IMR-90 (cell line): ENCODE data around the gene LRP6. TPM values are rescaled to one million over a fixed set of nuclear protein-coding genes. Genes with fewer than 3 reads are reported as not detected.

ENCODE experiments used
- ATAC-seq: fragments of 200-7000 bp; cut with Tn5 transposase; 2 replicates; pipeline ENCODE4 v1.9.1; 2020; ENCODE audit warnings: low read depth, mild to moderate bottlenecking, moderate library complexity
- BruUV-seq: library from RNA; stranded (reverse); fragments of 400-500 nt; replicated peaks from 2 replicates; lab custom pipeline; 2021; lab: Mats Ljungman, UMichigan
- CTCF ChIA-PET: fragments of 300-600 bp; formaldehyde crosslinking; extraction: SDS; loops from one replicate; lab custom pipeline; 2021; ENCODE audit warnings: antibody characterized with exemption; lab: Yijun Ruan, JAX
- POLR2A ChIA-PET: fragments of 300-600 bp; sonication (Branson Sonifier 250); formaldehyde crosslinking; loops from one replicate; lab custom pipeline; 2022; ENCODE audit warnings: antibody characterized with exemption; ENCODE audit not compliant: unreplicated experiment; lab: Charles Lee
- DNase-seq: peaks from one replicate; pipeline ENCODE4 v3.0.0; 2013
- H2AFZ ChIP-seq: replicated peaks from 2 replicates; pipeline ENCODE3; 2013; ENCODE audit warnings: low read length, mild to moderate bottlenecking; ENCODE audit not compliant: poor library complexity
- H2AK5ac ChIP-seq: 2 replicates; pipeline ENCODE4 v1.6.1; 2013; ENCODE audit warnings: low read depth, low read length, inconsistent platforms
- H2AK9ac ChIP-seq: replicated peaks from 2 replicates; pipeline ENCODE3; 2013; ENCODE audit warnings: mild to moderate bottlenecking, low read depth, low read length, moderate library complexity; ENCODE audit not compliant: poor library complexity
- H2BK120ac ChIP-seq: 2 replicates; pipeline ENCODE4 v1.6.1; 2013; ENCODE audit warnings: low read depth, low read length, inconsistent platforms
- H2BK15ac ChIP-seq: 3 replicates; pipeline ENCODE4 v1.6.1; 2013; ENCODE audit warnings: low read depth, low read length, inconsistent platforms
- H2BK20ac ChIP-seq: 2 replicates; pipeline ENCODE4 v1.6.1; 2013; ENCODE audit warnings: low read depth, mild to moderate bottlenecking, inconsistent platforms, low read length, moderate library complexity
- H2BK5ac ChIP-seq: 2 replicates; pipeline ENCODE4 v1.6.1; 2013; ENCODE audit warnings: mild to moderate bottlenecking, low read depth, low read length, inconsistent platforms; ENCODE audit not compliant: poor library complexity, severe bottlenecking
- H3K14ac ChIP-seq: replicated peaks from 2 replicates; pipeline ENCODE4 v1.6.1; 2013; ENCODE audit warnings: low read depth, low read length, inconsistent platforms
- H3K18ac ChIP-seq: 2 replicates; pipeline ENCODE4 v1.6.1; 2013; ENCODE audit warnings: low read depth, low read length, control low read depth
- H3K23ac ChIP-seq: 2 replicates; pipeline ENCODE4 v1.6.1; 2013; ENCODE audit warnings: low read depth, low read length, inconsistent platforms
- H3K27ac ChIP-seq: 2 replicates; pipeline ENCODE4 v1.5.1; 2013; ENCODE audit warnings: mild to moderate bottlenecking, control low read depth, low read length; ENCODE audit not compliant: insufficient read depth
- H3K27me3 ChIP-seq: 2 replicates; pipeline ENCODE4 v1.6.1; 2013; ENCODE audit warnings: low read length; ENCODE audit not compliant: control insufficient read depth, insufficient read depth
- H3K36me3 ChIP-seq: 2 replicates; pipeline ENCODE4 v1.6.1; 2013; ENCODE audit warnings: low read length, mixed read lengths; ENCODE audit not compliant: control insufficient read depth, insufficient read depth
- H3K4ac ChIP-seq: 2 replicates; pipeline ENCODE4 v1.6.1; 2013; ENCODE audit warnings: low read depth, low read length, inconsistent platforms
- H3K4me1 ChIP-seq: 2 replicates; pipeline ENCODE4 v1.6.1; 2013; ENCODE audit warnings: low read length, mixed read lengths; ENCODE audit not compliant: control insufficient read depth, insufficient read depth
- H3K4me2 ChIP-seq: 2 replicates; pipeline ENCODE4 v1.6.1; 2013; ENCODE audit warnings: low read depth, mild to moderate bottlenecking, control low read depth, low read length, moderate library complexity
- H3K4me3 ChIP-seq: 2 replicates; pipeline ENCODE4 v1.5.1; 2013; ENCODE audit warnings: low read depth, mild to moderate bottlenecking, control low read depth, low read length, moderate library complexity; ENCODE audit not compliant: insufficient read depth
- H3K56ac ChIP-seq: 2 replicates; pipeline ENCODE4 v1.6.1; 2013; ENCODE audit warnings: low read length, inconsistent platforms; ENCODE audit not compliant: insufficient read depth; ENCODE audit errors: extremely low read depth
- H3K79me1 ChIP-seq, 2 experiments: 2 replicates each; pipeline ENCODE4 v1.6.1; 2013; ENCODE audit warnings: low read length in 2 of 2, inconsistent platforms in 1 of 2, low read depth in 1 of 2
- H3K9ac ChIP-seq: 2 replicates; pipeline ENCODE4 v1.6.1; 2013; ENCODE audit warnings: low read depth, low read length, control low read depth
- H3K9me1 ChIP-seq: 2 replicates; pipeline ENCODE4 v1.6.1; 2013; ENCODE audit warnings: low read length, inconsistent platforms; ENCODE audit not compliant: insufficient read depth
- H3K9me3 ChIP-seq: 2 replicates; pipeline ENCODE4 v1.6.1; 2013; ENCODE audit warnings: low read length; ENCODE audit not compliant: control insufficient read depth, insufficient read depth
- H4K20me1 ChIP-seq: 2 replicates; pipeline ENCODE4 v1.6.1; 2013; ENCODE audit warnings: low read length, inconsistent platforms; ENCODE audit not compliant: insufficient read depth
- H4K5ac ChIP-seq: 2 replicates; pipeline ENCODE4 v1.6.1; 2013; ENCODE audit warnings: mild to moderate bottlenecking, low read depth, low read length, control low read depth
- H4K8ac ChIP-seq, 2 experiments: 2 replicates each; pipeline ENCODE4 v1.6.1; 2013; ENCODE audit warnings: low read depth in 2 of 2, low read length in 2 of 2, control low read depth in 1 of 2, inconsistent platforms in 1 of 2
- H4K91ac ChIP-seq: 2 replicates; pipeline ENCODE4 v1.6.1; 2013; ENCODE audit warnings: low read depth, low read length, inconsistent platforms; ENCODE audit not compliant: insufficient read depth
- BHLHE40 ChIP-seq: fragments of 150-350 bp; IDR thresholded peaks from 2 replicates; pipeline ENCODE4 v1.6.1; 2016; ENCODE audit warnings: mild to moderate bottlenecking, low read depth, low read length
- CEBPB ChIP-seq: IDR thresholded peaks from 2 replicates; pipeline ENCODE4 v1.6.1; 2012; ENCODE audit warnings: low read depth, low read length, improper control_type of control experiment
- ELK1 ChIP-seq: fragments of 150-350 bp; IDR thresholded peaks from 2 replicates; pipeline ENCODE4 v1.6.1; 2016; ENCODE audit warnings: low read depth, mild to moderate bottlenecking, low read length, moderate library complexity, borderline replicate concordance
- FOS ChIP-seq: fragments of 150-350 bp; IDR thresholded peaks from 2 replicates; pipeline ENCODE4 v1.6.1; 2016; ENCODE audit warnings: low read depth, low read length
- MAFK ChIP-seq: IDR thresholded peaks from 2 replicates; pipeline ENCODE4 v1.6.1; 2012; ENCODE audit warnings: low read depth, low read length, improper control_type of control experiment
- MAZ ChIP-seq: IDR thresholded peaks from 2 replicates; pipeline ENCODE4 v1.6.1; 2012; ENCODE audit warnings: low read depth, mild to moderate bottlenecking, low read length, improper control_type of control experiment, moderate library complexity, borderline replicate concordance
- MXI1 ChIP-seq: IDR thresholded peaks from 2 replicates; pipeline ENCODE4 v1.6.1; 2012; ENCODE audit warnings: low read depth, mild to moderate bottlenecking, low read length, moderate library complexity, borderline replicate concordance
- NFE2L2 ChIP-seq: fragments of 150-350 bp; IDR thresholded peaks from 2 replicates; pipeline ENCODE4 v1.6.1; 2016; ENCODE audit warnings: low read depth, mild to moderate bottlenecking, low read length
- POLR2A ChIP-seq: IDR thresholded peaks from 2 replicates; pipeline ENCODE4 v1.6.1; 2012; ENCODE audit warnings: mild to moderate bottlenecking, low read depth, low read length
- RAD21 ChIP-seq: IDR thresholded peaks from 2 replicates; pipeline ENCODE4 v1.6.1; 2012; ENCODE audit warnings: low read length, improper control_type of control experiment
- RCOR1 ChIP-seq: IDR thresholded peaks from 2 replicates; pipeline ENCODE4 v1.6.1; 2012; ENCODE audit warnings: mild to moderate bottlenecking, low read length, improper control_type of control experiment; ENCODE audit not compliant: insufficient replicate concordance
- RFX5 ChIP-seq: IDR thresholded peaks from 2 replicates; pipeline ENCODE4 v1.8.0; 2012; ENCODE audit warnings: low read depth, mild to moderate bottlenecking, low read length, moderate library complexity
- SMC3 ChIP-seq: fragments of 150-350 bp; IDR thresholded peaks from 2 replicates; pipeline ENCODE4 v1.6.1; 2016; ENCODE audit warnings: low read depth, mild to moderate bottlenecking, antibody characterized with exemption, low read length, moderate library complexity
- USF2 ChIP-seq: fragments of 150-350 bp; IDR thresholded peaks from 2 replicates; pipeline ENCODE4 v1.6.1; 2017; ENCODE audit warnings: mild to moderate bottlenecking, antibody characterized with exemption, low read length, low read depth
- WGBS, 2 experiments: methylation state at CpG; one replicate each; pipeline versions ENCODE4 v1.1.5 to v1.1.7; 2013; ENCODE audit warnings: missing lambda C conversion rate in 2 of 2; ENCODE audit not compliant: insufficient read length in 1 of 2; ENCODE audit errors: extremely low coverage in 2 of 2; 5-methylcytosine and 5-hydroxymethylcytosine counted together
- dilution Hi-C: fragments of 300-500 bp; cut with HindIII; formaldehyde crosslinking; loops from one replicate; pipeline ENCODE4 v1.14.3; 2018; ENCODE audit warnings: low sequenced_read_pairs; ENCODE audit not compliant: unreplicated experiment
- in situ Hi-C: fragments of 300-500 bp; cut with MboI; formaldehyde crosslinking; loops from 3 replicates; pipeline ENCODE4 v1.14.3; 2019; ENCODE audit warnings: low sequenced_read_pairs, inconsistent platforms, mixed read lengths
- intact Hi-C: fragments of 100-400 bp; cut with micrococcal nuclease; formaldehyde crosslinking; loops from 2 replicates; pipeline ENCODE4 v1.10.0; 2022
- polyA plus RNA-seq, 3 experiments: library from polyadenylated mRNA; depleted of rRNA; stranded (reverse); fragments of >200 nt; gene quantifications; 2 replicates each; pipeline ENCODE4 v1.2.3, GENCODE V29; 2012; ENCODE audit warnings: low replicate concordance in 1 of 3
- total RNA-seq: library from RNA; depleted of rRNA; stranded (reverse); fragments of >200 nt; gene quantifications from 2 replicates; pipeline ENCODE4 v1.2.3, GENCODE V29; 2012

Gene LRP6
- total and polyA plus RNA-seq, 2 of the 4 experiments (the other 2 are of a cell fraction) = 14.2 to 32.1 TPM

DNA sequence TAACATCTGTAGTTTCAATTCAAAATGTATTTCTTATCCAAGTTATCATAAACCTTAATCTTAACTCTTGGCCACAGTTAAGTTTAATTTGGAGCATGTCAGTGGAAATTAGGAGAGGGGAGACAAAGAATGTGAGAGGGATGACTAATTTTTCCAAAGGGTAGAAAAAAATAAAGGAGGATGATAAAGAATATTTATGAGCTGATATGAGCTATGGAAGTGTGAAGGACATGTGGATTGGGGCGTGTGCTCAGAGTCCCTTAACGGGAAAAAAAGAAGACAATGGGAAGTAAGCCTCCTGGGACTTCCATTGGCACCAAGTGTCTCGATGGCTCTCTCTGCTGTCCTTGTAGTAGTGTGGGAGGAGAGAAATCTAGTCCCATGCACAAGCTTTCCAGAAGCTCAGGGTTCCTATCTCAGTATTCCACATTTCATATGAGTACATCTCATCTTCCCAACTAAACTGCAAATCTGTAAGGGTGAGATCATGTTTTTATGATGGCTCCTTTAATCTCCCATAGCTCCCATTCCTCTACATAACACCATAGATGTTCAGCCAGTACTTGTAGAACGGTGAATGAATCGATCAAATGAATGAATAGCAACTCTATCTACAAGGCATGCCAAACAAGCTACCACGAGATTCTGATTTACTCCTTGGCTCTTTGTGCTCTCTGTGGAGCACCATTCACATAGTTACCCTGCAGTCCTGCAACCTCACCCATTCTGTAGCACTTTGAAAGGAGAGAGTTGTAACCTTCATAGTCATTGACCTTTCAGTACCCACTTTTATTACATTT lies 168.8 kb downstream of the LRP6 start:
- Histone ChIP-seq H2BK120ac (peak overlapping the region; percentile 4; the same call in 1 of the 2 replicates), H2BK5ac (no peak overlapping the region), H3K4ac (peak overlapping the region; percentile 68), H3K27ac (no peak overlapping the region), H4K5ac (no peak overlapping the region), H3K14ac (peak overlapping the region; percentile 48), H3K4me1 (peaks cover 10% of the 10 kb centered on the region), H2AK5ac (no peak overlapping the region), H3K27me3 (no peaks in the 10 kb centered on the region), H4K8ac (no peak overlapping the region), H4K91ac (no peak overlapping the region; the same call in 1 of the 2 replicates), H2BK15ac (no peak overlapping the region; the same call in 2 of the 3 replicates), H2AK9ac (no peak overlapping the region), H3K36me3 (no peaks in the 10 kb centered on the region), H3K4me3 (no peak overlapping the region), H3K56ac (no peak overlapping the region), H3K9me1 (peaks cover 13% of the 10 kb centered on the region), H3K23ac (peak overlapping the region; percentile 1), H3K79me1 (0 out of 4 replicates have a peak, but pooled peaks cover 0 to 4% of the 10 kb centered on the region in 2 experiments), H2BK20ac (no peak overlapping the region; the same call in 1 of the 2 replicates), H3K18ac (no peak overlapping the region), H3K9me3 (no peaks in the 10 kb centered on the region), H4K20me1 (no peaks in the 10 kb centered on the region), H3K9ac (no peak overlapping the region), H2AFZ (no peak overlapping the region), H3K4me2 (no peak overlapping the region)
- in situ Hi-C loops (no loop called here), dilution Hi-C loops (no loop called here), intact Hi-C loops (no loop called here)
- 80% methylated on average over 1 of the region's 6 CpGs; no CpG with 5 or more reads in 1 of the 2 experiments for whole genome bisulfite sequencing, 2 experiments
- no TSS peak for BruUV-seq
- ChIA-PET CTCF (interaction anchor here (0.8 kb wide), 1 partner anchor 23 kb away, joined by 3 read pairs; no protein-coding TSS in a partner anchor), POLR2A (no interaction called here)
- DNase-seq (no peak), ATAC-seq (no peak)
- TF ChIP-seq POLR2A (no peak), NFE2L2 (no peak), CEBPB (no peak), BHLHE40 (no peak), FOS (no peak), MAFK (no peak), USF2 (no peak), RCOR1 (no peak), MAZ (no peak), SMC3 (no peak), MXI1 (no peak), RFX5 (no peak), ELK1 (no peak), RAD21 (no peak)
